Measurements from ENCODE around the gene PSAPL1. TPM values are rescaled to one million over a fixed set of nuclear protein-coding genes. Genes with fewer than 3 reads are reported as not detected.

Gene PSAPL1
- total RNA-seq, 1 donor from 2014 or later: not detected

GRCh38 chr4:7444314-7444713, 9.6 kb upstream of the PSAPL1 start:
- intact Hi-C loops (cut with DNase I): no loop called here
- ATAC-seq: no peak
- no peak for TF ChIP-seq CTCF (IDR thresholded peaks at IDR 0.05)

GRCh38 chr4:7442574-7443162, 7.9 kb upstream of the PSAPL1 start:
- Histone ChIP-seq H3K9me3 (no peaks in the 10 kb centered on the region), H3K4me1 (no peaks in the 10 kb centered on the region), H3K4me3 (no peak overlapping the region), H3K27me3 (ENCODE audit: low read depth) (no peaks in the 10 kb centered on the region), H3K36me3 (no peaks in the 10 kb centered on the region), H3K27ac (no peak overlapping the region)
- intact Hi-C loops (cut with DNase I): no loop called here
- TF ChIP-seq CTCF (IDR thresholded peaks at IDR 0.05): no peak
- ATAC-seq: no peak
- DNase-seq: no peak

More at GRCh38 chr4:7444314-7444713, 9.6 kb upstream of the PSAPL1 start:
- Histone ChIP-seq H3K9me3 (no peaks in the 10 kb centered on the region), H3K4me3 (no peak overlapping the region), H3K36me3 (no peaks in the 10 kb centered on the region), H3K27ac (no peak overlapping the region), H3K4me1 (no peaks in the 10 kb centered on the region), H3K27me3 (ENCODE audit: low read depth) (no peaks in the 10 kb centered on the region)
- DNase-seq: no peak

- no peak for TF ChIP-seq CTCF (IDR thresholded peaks at IDR 0.05)
- no peak for ATAC-seq
- intact Hi-C loops (cut with DNase I): no loop called here
- peaks cover under 1% of the 10 kb centered on the region for H3K4me1 ChIP-seq
- DNase-seq: no peak
- no peak overlapping the region for H3K4me3 ChIP-seq
- peaks cover 3% of the 10 kb centered on the region for H3K27me3 ChIP-seq (ENCODE audit: low read depth)
- no peaks in the 10 kb centered on the region for H3K9me3 ChIP-seq
- H3K36me3 ChIP-seq: no peaks in the 10 kb centered on the region
- no peak overlapping the region for H3K27ac ChIP-seq
Observed at GRCh38 chr4:7441201-7441600, 6.5 kb upstream of the PSAPL1 start.

- intact Hi-C loops (cut with DNase I): no loop called here
- Histone ChIP-seq H3K4me3 (no peak overlapping the region), H3K27ac (no peak overlapping the region), H3K4me1 (peaks cover 13% of the 10 kb centered on the region), H3K36me3 (no peaks in the 10 kb centered on the region), H3K9me3 (no peaks in the 10 kb centered on the region), H3K27me3 (ENCODE audit: low read depth) (peaks cover 3% of the 10 kb centered on the region)
- DNase-seq: no peak
- no peak for ATAC-seq
- TF ChIP-seq CTCF (IDR thresholded peaks at IDR 0.05): no peak
Observed at GRCh38 chr4:7439699-7440098, 5.0 kb upstream of the PSAPL1 start.

GRCh38 chr4:7436256-7436655, 1.5 kb upstream of the PSAPL1 start:
- intact Hi-C loops (cut with DNase I): no loop called here
- DNase-seq (no peak), ATAC-seq (no peak)
- Histone ChIP-seq H3K4me3 (no peak overlapping the region), H3K4me1 (peaks cover 15% of the 10 kb centered on the region), H3K27me3 (ENCODE audit: low read depth) (peaks cover 3% of the 10 kb centered on the region), H3K9me3 (no peaks in the 10 kb centered on the region), H3K36me3 (no peaks in the 10 kb centered on the region), H3K27ac (no peak overlapping the region)
- TF ChIP-seq CTCF (IDR thresholded peaks at IDR 0.05): no peak

Measured in lower lobe of right lung (tissue), 2 donors.